PC-3 (cell line): ENCODE measurements around the gene ISCU.

Source experiments
- EZH2 ChIP-seq: fragments of 300-600 bp; sonication (generic); IDR thresholded peaks from one replicate; pipeline ENCODE4 v1.6.1; 2017; ENCODE audit warnings: antibody characterized with exemption, mild to moderate bottlenecking, low read length; ENCODE audit not compliant: unreplicated experiment
- TF ChIP-seq, protein P1 (sequence below): fragments of 300-600 bp; sonication (generic); conservative IDR thresholded peaks from 2 replicates; pipeline ENCODE4 v1.5.1; 2017; ENCODE audit warnings: antibody characterized with exemption, low read depth, mild to moderate bottlenecking, low read length

DNA sequence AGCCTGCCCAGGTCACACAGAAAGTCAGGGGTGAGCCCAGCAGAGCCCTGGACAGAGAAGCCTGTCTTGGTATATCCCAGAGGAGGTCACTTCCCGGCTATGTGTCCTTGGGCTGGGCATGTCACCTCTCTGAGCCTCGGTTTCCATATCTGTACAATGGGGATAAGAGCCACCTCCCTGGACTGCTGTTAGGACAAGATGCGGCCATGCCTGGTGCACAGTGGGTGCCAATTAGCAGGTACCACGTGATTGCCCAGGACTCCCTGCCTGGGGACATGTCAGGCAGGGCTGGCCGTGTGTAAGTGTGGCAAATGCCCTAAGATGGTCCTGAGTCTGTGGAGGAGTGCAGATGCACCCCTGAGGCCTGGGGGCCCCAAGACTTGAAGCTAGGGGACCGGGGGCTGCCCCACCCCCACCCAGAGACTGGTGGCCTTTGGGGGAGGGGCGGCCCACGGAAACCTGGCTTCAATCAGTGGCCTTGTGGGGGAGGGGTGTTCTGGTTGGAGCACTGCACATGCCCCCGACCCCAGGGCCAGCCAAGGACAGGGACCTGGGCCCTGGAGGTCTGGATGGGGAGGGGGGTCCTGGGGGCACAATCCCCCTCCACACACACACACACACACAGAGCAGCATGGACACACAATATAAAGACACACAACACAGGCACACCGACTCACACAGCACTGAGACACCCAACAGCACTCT lies 34.6 kb downstream of the ISCU start:
- TF ChIP-seq EZH2: no peak
- TF ChIP-seq, protein P1, sequence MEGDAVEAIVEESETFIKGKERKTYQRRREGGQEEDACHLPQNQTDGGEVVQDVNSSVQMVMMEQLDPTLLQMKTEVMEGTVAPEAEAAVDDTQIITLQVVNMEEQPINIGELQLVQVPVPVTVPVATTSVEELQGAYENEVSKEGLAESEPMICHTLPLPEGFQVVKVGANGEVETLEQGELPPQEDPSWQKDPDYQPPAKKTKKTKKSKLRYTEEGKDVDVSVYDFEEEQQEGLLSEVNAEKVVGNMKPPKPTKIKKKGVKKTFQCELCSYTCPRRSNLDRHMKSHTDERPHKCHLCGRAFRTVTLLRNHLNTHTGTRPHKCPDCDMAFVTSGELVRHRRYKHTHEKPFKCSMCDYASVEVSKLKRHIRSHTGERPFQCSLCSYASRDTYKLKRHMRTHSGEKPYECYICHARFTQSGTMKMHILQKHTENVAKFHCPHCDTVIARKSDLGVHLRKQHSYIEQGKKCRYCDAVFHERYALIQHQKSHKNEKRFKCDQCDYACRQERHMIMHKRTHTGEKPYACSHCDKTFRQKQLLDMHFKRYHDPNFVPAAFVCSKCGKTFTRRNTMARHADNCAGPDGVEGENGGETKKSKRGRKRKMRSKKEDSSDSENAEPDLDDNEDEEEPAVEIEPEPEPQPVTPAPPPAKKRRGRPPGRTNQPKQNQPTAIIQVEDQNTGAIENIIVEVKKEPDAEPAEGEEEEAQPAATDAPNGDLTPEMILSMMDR: no peak
